H1 (cell line): ENCODE results near the gene TMEM150A. TPM values are rescaled to one million over a fixed set of nuclear protein-coding genes. Genes with fewer than 3 reads are reported as not detected.

Experiments
- ATF2 ChIP-seq: IDR thresholded peaks from 2 replicates; pipeline ENCODE4 v1.6.1; 2012; ENCODE audit warnings: low read length, inconsistent platforms
- E2F6 ChIP-seq: IDR thresholded peaks from 2 replicates; pipeline ENCODE4 v1.6.1; 2012; ENCODE audit warnings: inconsistent platforms
- RAD21 ChIP-seq, 2 experiments: IDR thresholded peaks in 1 of 2; conservative IDR thresholded peaks in 1 of 2; 2 replicates each; pipeline ENCODE4 v1.6.1; 2011; ENCODE audit warnings: low read depth in 2 of 2, low read length in 2 of 2, improper control_type of control experiment in 1 of 2, inconsistent platforms in 1 of 2, mild to moderate bottlenecking in 1 of 2, moderate library complexity in 1 of 2
- TEAD4 ChIP-seq: IDR thresholded peaks from 2 replicates; pipeline ENCODE4 v1.6.1; 2012; ENCODE audit warnings: low read depth, low read length, inconsistent platforms, mixed read lengths
- polyA plus RNA-seq, 7 experiments: library from polyadenylated mRNA; depleted of rRNA in 3 of 7; stranded (reverse) in 5 of 7; unstranded in 2 of 7; fragments of >200 nt in 5 of 7; fragments of 200-250 nt in 2 of 7; gene quantifications; 1 replicate in 5 of 7; 2 replicates in 1 of 7; 4 replicates in 1 of 7; pipeline versions ENCODE4 v1.2.1 to v1.2.3, GENCODE V29; 2011 to 2013; ENCODE audit warnings: missing spikeins in 2 of 7, mixed read lengths in 2 of 7
- total RNA-seq: library from RNA; stranded (reverse); fragmentation: NEBNext Ultra II Directional; extraction: Animal tissue kit (Norgen Biotek cat#: 25700); gene quantifications from 2 replicates; pipeline ENCODE4 v1.2.1, GENCODE V29; 2021
- TF ChIP-seq, protein P1 (sequence below): fragments of 300-600 bp; sonication (generic); IDR thresholded peaks from 2 replicates; pipeline ENCODE4 v1.7.1; 2012; ENCODE audit warnings: low read length, moderate library complexity, mild to moderate bottlenecking, inconsistent platforms; ENCODE audit not compliant: insufficient replicate concordance

The TMEM150A gene
- total and polyA plus RNA-seq, 2 of the 8 experiments (the other 6 are each of a cell fraction or from before 2014, with no cell fraction given), result 19.8 to 29.9 TPM

DNA sequence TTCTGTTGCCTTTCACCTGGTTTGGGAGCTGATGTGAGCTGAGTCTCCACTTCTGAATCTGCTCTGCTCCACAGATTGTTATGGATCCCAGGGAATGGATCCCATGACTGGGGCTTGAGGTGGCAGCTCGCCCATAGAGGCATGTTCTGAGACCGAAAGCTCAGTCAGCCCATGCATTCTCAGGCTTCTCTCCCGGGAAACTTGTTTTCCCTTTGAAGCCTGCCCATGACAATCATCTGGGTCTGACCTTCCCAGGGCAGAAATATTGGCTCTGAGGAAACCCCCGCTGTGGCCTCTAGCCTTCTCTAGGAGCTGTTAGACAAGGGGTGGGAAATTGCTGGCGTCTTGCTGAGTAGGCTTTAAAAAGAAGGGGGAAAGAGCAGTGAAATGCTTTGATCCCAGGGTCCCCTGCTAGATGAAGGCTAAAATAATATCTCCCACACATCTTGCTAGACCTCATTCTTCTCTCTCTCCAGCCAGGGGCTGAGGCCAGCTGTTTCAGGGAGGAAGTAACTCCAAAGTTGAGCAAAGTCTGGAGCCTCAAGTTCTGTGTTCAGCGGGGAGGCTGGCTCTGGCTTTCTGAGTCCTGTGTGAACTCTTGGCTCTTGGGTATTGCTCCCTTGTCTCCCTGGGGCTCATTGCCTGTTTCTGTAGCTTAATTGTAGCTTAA, 23.1 kb downstream of the TMEM150A start (continued):
- TF ChIP-seq RAD21 (IDR thresholded peaks at IDR 0.05 in 1 of 2, conservative IDR thresholded peaks at IDR 0.05 in 1 of 2; ENCODE audit: low read depth in 2 of 2, low read length in 2 of 2) (no peak), E2F6 (no peak), TEAD4 (no peak), ATF2 (no peak)
- TF ChIP-seq, protein P1, sequence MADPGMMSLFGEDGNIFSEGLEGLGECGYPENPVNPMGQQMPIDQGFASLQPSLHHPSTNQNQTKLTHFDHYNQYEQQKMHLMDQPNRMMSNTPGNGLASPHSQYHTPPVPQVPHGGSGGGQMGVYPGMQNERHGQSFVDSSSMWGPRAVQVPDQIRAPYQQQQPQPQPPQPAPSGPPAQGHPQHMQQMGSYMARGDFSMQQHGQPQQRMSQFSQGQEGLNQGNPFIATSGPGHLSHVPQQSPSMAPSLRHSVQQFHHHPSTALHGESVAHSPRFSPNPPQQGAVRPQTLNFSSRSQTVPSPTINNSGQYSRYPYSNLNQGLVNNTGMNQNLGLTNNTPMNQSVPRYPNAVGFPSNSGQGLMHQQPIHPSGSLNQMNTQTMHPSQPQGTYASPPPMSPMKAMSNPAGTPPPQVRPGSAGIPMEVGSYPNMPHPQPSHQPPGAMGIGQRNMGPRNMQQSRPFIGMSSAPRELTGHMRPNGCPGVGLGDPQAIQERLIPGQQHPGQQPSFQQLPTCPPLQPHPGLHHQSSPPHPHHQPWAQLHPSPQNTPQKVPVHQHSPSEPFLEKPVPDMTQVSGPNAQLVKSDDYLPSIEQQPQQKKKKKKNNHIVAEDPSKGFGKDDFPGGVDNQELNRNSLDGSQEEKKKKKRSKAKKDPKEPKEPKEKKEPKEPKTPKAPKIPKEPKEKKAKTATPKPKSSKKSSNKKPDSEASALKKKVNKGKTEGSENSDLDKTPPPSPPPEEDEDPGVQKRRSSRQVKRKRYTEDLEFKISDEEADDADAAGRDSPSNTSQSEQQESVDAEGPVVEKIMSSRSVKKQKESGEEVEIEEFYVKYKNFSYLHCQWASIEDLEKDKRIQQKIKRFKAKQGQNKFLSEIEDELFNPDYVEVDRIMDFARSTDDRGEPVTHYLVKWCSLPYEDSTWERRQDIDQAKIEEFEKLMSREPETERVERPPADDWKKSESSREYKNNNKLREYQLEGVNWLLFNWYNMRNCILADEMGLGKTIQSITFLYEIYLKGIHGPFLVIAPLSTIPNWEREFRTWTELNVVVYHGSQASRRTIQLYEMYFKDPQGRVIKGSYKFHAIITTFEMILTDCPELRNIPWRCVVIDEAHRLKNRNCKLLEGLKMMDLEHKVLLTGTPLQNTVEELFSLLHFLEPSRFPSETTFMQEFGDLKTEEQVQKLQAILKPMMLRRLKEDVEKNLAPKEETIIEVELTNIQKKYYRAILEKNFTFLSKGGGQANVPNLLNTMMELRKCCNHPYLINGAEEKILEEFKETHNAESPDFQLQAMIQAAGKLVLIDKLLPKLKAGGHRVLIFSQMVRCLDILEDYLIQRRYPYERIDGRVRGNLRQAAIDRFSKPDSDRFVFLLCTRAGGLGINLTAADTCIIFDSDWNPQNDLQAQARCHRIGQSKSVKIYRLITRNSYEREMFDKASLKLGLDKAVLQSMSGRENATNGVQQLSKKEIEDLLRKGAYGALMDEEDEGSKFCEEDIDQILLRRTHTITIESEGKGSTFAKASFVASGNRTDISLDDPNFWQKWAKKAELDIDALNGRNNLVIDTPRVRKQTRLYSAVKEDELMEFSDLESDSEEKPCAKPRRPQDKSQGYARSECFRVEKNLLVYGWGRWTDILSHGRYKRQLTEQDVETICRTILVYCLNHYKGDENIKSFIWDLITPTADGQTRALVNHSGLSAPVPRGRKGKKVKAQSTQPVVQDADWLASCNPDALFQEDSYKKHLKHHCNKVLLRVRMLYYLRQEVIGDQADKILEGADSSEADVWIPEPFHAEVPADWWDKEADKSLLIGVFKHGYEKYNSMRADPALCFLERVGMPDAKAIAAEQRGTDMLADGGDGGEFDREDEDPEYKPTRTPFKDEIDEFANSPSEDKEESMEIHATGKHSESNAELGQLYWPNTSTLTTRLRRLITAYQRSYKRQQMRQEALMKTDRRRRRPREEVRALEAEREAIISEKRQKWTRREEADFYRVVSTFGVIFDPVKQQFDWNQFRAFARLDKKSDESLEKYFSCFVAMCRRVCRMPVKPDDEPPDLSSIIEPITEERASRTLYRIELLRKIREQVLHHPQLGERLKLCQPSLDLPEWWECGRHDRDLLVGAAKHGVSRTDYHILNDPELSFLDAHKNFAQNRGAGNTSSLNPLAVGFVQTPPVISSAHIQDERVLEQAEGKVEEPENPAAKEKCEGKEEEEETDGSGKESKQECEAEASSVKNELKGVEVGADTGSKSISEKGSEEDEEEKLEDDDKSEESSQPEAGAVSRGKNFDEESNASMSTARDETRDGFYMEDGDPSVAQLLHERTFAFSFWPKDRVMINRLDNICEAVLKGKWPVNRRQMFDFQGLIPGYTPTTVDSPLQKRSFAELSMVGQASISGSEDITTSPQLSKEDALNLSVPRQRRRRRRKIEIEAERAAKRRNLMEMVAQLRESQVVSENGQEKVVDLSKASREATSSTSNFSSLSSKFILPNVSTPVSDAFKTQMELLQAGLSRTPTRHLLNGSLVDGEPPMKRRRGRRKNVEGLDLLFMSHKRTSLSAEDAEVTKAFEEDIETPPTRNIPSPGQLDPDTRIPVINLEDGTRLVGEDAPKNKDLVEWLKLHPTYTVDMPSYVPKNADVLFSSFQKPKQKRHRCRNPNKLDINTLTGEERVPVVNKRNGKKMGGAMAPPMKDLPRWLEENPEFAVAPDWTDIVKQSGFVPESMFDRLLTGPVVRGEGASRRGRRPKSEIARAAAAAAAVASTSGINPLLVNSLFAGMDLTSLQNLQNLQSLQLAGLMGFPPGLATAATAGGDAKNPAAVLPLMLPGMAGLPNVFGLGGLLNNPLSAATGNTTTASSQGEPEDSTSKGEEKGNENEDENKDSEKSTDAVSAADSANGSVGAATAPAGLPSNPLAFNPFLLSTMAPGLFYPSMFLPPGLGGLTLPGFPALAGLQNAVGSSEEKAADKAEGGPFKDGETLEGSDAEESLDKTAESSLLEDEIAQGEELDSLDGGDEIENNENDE, result no peak
